Central memory CD8-positive, alpha-beta T cell (primary cell): ENCODE measurements around the gene GALNTL6.
"Not testable (repeated sequence)": the region's sequence is repeated elsewhere in the genome, so short reads cannot be mapped to it uniquely, and the experiment has no call there.

Experiments used
- ATAC-seq: fragments of 150-1000 bp; cut with Tn5 transposase; replicated peaks from 2 replicates; pipeline ENCODE4 v1.10.0; 2022; ENCODE audit warnings: mild to moderate bottlenecking, moderate FRiP score, moderate number of reproducible peaks; ENCODE audit not compliant: poor library complexity, severe bottlenecking; ENCODE audit errors: extremely low read depth
- DNase-seq, 2 donors: peaks; one replicate each; pipeline ENCODE4 v3.0.0; 2021; ENCODE audit warnings: low spot score in 2 of 2
- H3K27ac Mint-ChIP-seq: one replicate; pipeline ENCODE4 v1.8.0; 2022; ENCODE audit warnings: low read depth, mild to moderate bottlenecking, moderate library complexity, mixed read lengths
- H3K27me3 Mint-ChIP-seq: one replicate; pipeline ENCODE4 v1.8.0; 2022; ENCODE audit warnings: mixed read lengths
- H3K36me3 Mint-ChIP-seq: one replicate; pipeline ENCODE4 v1.8.0; 2022; ENCODE audit warnings: mild to moderate bottlenecking, moderate library complexity, mixed read lengths; ENCODE audit not compliant: insufficient read depth
- H3K4me1 Mint-ChIP-seq: one replicate; pipeline ENCODE4 v1.8.0; 2022; ENCODE audit warnings: mixed read lengths
- H3K4me3 Mint-ChIP-seq: one replicate; pipeline ENCODE4 v1.8.0; 2022; ENCODE audit warnings: mild to moderate bottlenecking, moderate library complexity, mixed read lengths
- H3K9me3 Mint-ChIP-seq: one replicate; pipeline ENCODE4 v1.8.0; 2022; ENCODE audit warnings: mixed read lengths

GALNTL6 gene

DNA sequence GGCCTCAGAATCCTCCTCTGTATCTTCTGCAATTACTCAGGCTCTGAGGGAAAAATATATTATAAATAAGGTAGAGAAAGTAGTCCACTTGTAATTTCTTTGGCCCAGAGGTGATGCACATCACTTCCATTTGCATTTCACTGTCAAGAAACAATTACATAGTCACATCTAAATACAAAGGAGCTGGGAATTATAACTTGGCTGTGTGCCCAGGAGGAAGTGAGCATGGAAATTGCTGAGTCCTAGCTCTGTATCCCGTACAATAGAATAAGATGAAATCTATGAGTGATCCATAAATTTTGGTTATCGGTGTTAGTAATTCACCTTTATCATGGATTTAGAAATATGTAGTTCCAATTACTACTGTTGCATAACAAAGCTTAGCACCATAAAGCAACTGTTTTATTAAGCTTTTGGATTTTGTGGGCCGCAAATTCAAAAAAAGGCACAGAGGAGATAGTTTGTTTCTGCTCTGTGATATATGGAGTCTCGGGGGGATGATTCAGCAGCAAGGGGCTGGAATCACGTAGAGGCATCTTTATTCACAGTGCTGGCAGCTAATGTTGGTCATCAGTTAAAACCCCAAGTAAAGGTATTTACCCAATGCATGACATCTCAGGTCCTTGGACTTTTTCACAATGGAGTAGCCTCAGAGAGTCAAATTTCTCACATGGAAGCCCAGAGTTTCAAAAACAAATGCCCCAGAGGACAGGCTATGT lies 1114.1 kb downstream of the GALNTL6 start:
- Mint-ChIP-seq H3K4me3 (no peak overlapping the region), H3K4me1 (no peaks in the 10 kb centered on the region), H3K27ac (no peak overlapping the region), H3K9me3 (peaks cover 10% of the 10 kb centered on the region), H3K36me3 (no peaks in the 10 kb centered on the region), H3K27me3 (no peaks in the 10 kb centered on the region)
- DNase-seq (no peak), ATAC-seq (no peak)

DNA sequence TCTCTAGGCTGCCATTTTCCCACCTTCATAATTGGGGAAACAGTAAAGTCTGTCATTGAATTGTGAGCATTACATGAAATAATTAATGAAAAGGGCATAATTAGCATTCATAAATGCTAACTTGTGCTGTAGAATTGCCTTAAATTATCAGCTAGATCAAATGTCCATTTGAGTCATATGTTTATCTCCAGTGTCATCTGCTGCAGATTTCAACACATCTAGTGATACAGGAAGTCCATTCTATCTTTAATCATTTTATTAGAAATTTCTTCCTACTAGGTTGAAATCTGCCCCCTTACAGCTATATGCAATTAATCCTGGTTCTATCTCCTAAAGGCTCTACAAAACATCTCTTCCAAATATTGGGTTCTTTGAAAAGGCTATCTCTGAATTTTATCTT lies 1115.1 kb downstream of the GALNTL6 start:
- no peak overlapping the region for H3K4me3 Mint-ChIP-seq
- H3K36me3 Mint-ChIP-seq = no peaks in the 10 kb centered on the region
- DNase-seq (no peak), ATAC-seq (no peak)
- no peak overlapping the region for H3K27ac Mint-ChIP-seq
- H3K9me3 Mint-ChIP-seq = peaks cover 3% of the 10 kb centered on the region
- H3K4me1 Mint-ChIP-seq = no peaks in the 10 kb centered on the region
- H3K27me3 Mint-ChIP-seq = no peaks in the 10 kb centered on the region

DNA sequence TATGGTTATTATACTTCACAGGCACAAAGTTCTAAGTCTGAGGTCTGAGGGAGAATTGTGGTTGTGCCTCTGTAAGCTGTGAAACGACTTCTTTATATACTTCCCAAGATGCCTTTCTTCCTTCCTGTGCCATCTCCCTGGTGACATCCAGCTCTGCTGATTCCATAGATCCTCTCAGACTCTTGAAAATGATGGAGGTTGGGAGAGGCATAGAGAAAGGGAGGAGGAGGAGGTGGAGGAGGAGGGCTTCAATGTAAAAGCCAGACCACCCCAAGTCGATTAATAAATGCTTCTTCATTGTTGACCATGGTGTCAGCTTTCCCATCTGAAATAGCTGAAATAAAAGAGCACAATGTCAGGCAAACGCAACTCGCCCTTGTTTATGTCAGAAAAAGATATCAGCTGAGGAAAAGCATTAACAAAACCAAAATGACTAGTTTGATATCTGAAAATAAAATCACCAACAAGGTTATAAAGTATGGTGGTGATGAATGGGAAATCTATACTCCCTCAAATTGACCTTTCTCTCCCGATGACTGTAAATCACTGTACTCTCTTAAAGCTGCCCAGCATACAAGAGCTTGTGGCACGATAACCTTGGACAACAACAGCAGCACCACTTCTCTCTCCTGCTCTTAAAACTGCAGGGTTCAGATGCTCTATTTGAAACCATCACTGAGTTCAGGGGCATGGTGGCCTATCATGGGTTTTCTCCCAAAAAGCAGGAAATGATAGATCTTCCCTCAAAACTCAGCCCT lies 1125.0 kb downstream of the GALNTL6 start:
- H3K36me3 Mint-ChIP-seq = no peaks in the 10 kb centered on the region
- no peak overlapping the region for H3K4me3 Mint-ChIP-seq
- H3K4me1 Mint-ChIP-seq = no peaks in the 10 kb centered on the region
- no peaks in the 10 kb centered on the region for H3K9me3 Mint-ChIP-seq
- no peak overlapping the region for H3K27ac Mint-ChIP-seq
- peaks cover 22% of the 10 kb centered on the region for H3K27me3 Mint-ChIP-seq
- no peak for ATAC-seq
- DNase-seq = no peak

DNA sequence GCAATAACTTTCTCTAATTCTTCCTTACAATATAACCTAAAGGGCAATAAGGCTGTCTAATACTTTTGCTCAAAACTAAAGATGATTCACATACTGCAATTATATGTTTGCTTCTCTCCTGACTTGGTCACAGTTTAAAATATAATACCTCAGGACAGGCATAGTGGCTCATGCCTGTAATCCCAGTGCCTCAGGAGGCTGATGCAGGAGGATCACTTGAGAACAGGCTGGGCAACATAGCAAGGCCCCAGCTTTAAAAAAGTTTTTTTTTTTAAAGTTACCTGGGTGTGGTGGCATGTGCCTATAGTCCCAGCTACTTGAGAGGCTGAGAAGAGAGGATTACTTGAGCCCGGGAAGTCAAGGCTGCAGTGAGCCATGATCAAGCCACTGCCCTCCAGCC lies 1125.7 kb downstream of the GALNTL6 start:
- no peaks in the 10 kb centered on the region for H3K9me3 Mint-ChIP-seq
- ATAC-seq (no peak), DNase-seq (no peak)
- H3K4me1 Mint-ChIP-seq = no peaks in the 10 kb centered on the region
- H3K27me3 Mint-ChIP-seq = peaks cover 22% of the 10 kb centered on the region
- no peak overlapping the region for H3K4me3 Mint-ChIP-seq
- H3K36me3 Mint-ChIP-seq = no peaks in the 10 kb centered on the region
- H3K27ac Mint-ChIP-seq = no peak overlapping the region

DNA sequence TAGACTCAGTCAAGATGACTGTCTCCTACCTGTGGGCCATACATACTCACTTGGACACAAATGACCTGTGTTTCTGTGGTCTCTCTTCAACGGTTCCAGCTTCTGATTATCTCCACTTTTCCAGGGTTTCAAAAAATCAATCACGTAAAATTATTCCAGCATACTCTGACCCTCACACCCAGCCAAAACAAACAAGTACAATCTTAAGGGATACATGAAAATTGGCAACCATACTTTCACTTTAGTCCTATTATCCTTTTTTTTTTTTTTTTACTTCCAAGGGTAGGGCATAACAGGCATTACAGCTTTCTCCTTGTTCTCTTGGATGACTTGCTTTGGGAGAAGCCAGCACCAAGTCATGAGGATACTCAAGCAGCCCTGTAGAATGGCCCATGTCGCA lies 1129.6 kb downstream of the GALNTL6 start:
- H3K27me3 Mint-ChIP-seq = no peaks in the 10 kb centered on the region

GRCh38 chr4:172945611-172946010 lies 1132.4 kb downstream of the GALNTL6 start:
- Mint-ChIP-seq H3K4me3 (no peak overlapping the region), H3K9me3 (no peaks in the 10 kb centered on the region), H3K27ac (no peak overlapping the region), H3K4me1 (no peaks in the 10 kb centered on the region), H3K36me3 (no peaks in the 10 kb centered on the region), H3K27me3 (no peaks in the 10 kb centered on the region)
- ATAC-seq (no peak), DNase-seq (no peak)

More for the DNA sequence above, 1129.6 kb downstream of the GALNTL6 start:
- Mint-ChIP-seq H3K4me1 (no peaks in the 10 kb centered on the region), H3K4me3 (no peak overlapping the region), H3K27ac (no peak overlapping the region), H3K9me3 (no peaks in the 10 kb centered on the region), H3K36me3 (no peaks in the 10 kb centered on the region)
- ATAC-seq (no peak), DNase-seq (no peak)

GRCh38 chr4:172946503-172946902 lies 1133.3 kb downstream of the GALNTL6 start:
- Mint-ChIP-seq H3K36me3 (no peaks in the 10 kb centered on the region), H3K9me3 (no peaks in the 10 kb centered on the region), H3K4me3 (no peak overlapping the region), H3K27me3 (no peaks in the 10 kb centered on the region), H3K27ac (no peak overlapping the region), H3K4me1 (no peaks in the 10 kb centered on the region)
- DNase-seq = no peak
- ATAC-seq = no peak

GRCh38 chr4:172947594-172947993 lies 1134.4 kb downstream of the GALNTL6 start:
- no peaks in the 10 kb centered on the region for H3K4me1 Mint-ChIP-seq
- H3K27me3 Mint-ChIP-seq = no peaks in the 10 kb centered on the region
- H3K4me3 Mint-ChIP-seq = no peak overlapping the region
- DNase-seq (no peak), ATAC-seq (no peak)
- H3K27ac Mint-ChIP-seq = no peak overlapping the region
- H3K36me3 Mint-ChIP-seq = no peaks in the 10 kb centered on the region
- H3K9me3 Mint-ChIP-seq = no peaks in the 10 kb centered on the region

DNA sequence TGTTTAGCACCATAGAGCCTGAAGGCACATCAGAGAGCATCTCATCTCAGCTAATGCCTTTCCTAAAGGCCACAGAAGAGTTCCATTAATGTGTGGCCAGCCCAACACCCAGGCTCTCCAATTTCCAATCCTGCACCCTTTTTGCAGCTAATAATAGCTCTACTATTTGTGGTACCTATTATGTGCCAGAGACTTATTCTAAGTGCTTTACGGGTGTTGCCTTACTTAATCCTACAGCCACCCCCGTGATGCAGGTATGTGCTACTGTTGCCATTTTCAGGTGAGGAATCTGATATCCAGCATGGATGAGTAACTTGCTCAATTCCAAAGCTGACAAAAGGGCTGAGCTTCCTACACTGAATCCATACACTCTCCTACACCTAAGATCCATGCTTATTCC lies 1137.8 kb downstream of the GALNTL6 start:
- DNase-seq (no peak), ATAC-seq (no peak)
- H3K27ac Mint-ChIP-seq = no peak overlapping the region
- H3K36me3 Mint-ChIP-seq = no peaks in the 10 kb centered on the region
- no peak overlapping the region for H3K4me3 Mint-ChIP-seq
- no peaks in the 10 kb centered on the region for H3K27me3 Mint-ChIP-seq
- no peaks in the 10 kb centered on the region for H3K9me3 Mint-ChIP-seq
- H3K4me1 Mint-ChIP-seq = no peaks in the 10 kb centered on the region

DNA sequence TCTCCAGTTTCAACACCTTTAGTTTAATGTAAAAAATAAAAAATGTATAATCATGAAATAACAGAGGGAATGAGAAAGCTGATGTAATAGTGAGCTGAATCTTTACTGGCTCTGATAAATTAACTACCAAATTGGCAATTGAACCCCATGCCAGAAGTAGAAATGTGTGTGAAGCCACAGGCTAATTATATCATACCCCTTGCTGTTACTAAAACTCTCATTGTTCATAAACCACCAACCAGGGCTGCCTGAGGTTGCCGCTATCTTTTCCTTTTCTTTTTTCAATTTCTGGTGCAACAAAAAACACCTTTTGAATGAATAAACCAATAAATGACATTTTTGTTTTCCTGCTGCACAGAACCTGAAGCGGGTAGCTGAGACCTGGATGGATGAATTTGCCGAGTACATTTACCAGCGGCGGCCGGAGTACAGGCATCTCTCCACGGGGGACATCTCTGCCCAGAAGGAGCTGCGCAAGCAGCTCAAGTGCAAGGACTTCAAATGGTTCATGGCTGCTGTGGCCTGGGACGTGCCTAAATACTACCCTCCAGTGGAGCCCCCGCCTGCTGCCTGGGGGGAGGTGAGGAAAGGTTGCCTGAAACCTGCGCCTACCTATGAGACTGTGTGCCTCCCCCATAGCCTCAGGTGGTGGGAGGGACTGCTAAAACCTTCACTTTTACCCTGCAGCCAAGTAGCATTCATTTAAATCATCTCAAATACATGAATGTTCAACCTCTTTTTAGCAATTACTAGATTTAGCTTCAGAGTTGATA lies 1138.7 kb downstream of the GALNTL6 start:
- ATAC-seq (no peak), DNase-seq (no peak)
- no peaks in the 10 kb centered on the region for H3K27me3 Mint-ChIP-seq
- H3K9me3 Mint-ChIP-seq = no peaks in the 10 kb centered on the region
- no peaks in the 10 kb centered on the region for H3K36me3 Mint-ChIP-seq
- no peak overlapping the region for H3K4me3 Mint-ChIP-seq
- H3K4me1 Mint-ChIP-seq = no peaks in the 10 kb centered on the region
- no peak overlapping the region for H3K27ac Mint-ChIP-seq

DNA sequence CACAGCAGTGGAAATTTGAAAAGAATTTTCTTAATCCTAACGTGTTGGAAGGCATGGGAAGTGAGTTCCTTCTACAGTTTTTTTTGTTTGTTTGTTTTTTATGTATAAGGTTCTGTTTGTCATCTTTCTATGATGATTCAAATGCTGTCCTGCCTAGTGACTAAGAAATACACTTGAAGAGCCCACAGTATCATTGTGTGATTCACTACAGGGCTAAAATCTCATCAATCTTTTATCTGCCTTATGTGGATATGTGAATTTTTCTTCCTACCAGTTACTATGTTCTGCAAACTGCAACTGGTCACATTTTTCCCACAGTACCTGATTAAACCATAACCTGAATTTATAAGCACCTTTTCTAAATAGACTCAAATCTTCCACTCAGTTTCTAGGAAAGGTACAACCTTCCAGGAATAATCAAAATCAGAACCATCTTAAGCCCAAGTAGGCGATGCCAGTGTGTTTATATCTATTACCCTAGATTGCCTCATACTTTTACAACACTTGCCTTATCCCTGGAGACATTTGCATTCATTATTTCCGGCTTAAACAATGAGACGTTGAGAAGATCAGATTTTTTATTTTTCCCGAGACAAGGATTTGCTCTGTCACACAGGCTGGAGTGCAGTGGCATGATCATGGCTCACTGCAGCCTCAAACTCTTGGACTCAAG lies 1140.8 kb downstream of the GALNTL6 start:
- DNase-seq (no peak), ATAC-seq (no peak)
- no peak overlapping the region for H3K27ac Mint-ChIP-seq
- no peaks in the 10 kb centered on the region for H3K9me3 Mint-ChIP-seq
- no peaks in the 10 kb centered on the region for H3K27me3 Mint-ChIP-seq
- H3K4me3 Mint-ChIP-seq = no peak overlapping the region
- H3K36me3 Mint-ChIP-seq = no peaks in the 10 kb centered on the region
- no peaks in the 10 kb centered on the region for H3K4me1 Mint-ChIP-seq

DNA sequence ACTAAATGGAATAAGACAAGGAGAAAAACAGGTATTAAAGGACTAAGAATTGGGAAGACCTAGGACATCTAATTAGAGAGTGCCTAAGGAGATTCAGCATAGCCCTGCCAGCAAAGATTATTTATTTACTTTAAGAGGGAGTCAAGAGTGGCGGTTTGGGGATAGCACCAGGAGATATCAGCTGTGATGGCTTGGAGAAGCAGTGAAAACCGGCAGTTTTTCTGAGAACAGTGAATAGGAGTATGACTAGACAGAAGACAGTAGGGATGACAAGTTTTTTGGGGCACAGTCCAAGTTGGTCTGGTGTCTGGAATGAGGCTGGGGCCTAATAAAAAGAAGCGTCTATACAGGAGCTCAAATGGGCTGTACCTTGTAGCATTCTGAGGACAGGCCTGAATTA lies 1143.1 kb downstream of the GALNTL6 start:
- not testable (repeated sequence) for H3K27me3 Mint-ChIP-seq, H3K4me3 Mint-ChIP-seq, H3K4me1 Mint-ChIP-seq, H3K36me3 Mint-ChIP-seq, H3K9me3 Mint-ChIP-seq, H3K27ac Mint-ChIP-seq, DNase-seq, ATAC-seq
